ENCODE results near the gene LPCAT3.
"Not testable (repeated sequence)": the region's sequence is repeated elsewhere in the genome, so short reads cannot be mapped to it uniquely, and the experiment has no call there.

The LPCAT3 gene

DNA sequence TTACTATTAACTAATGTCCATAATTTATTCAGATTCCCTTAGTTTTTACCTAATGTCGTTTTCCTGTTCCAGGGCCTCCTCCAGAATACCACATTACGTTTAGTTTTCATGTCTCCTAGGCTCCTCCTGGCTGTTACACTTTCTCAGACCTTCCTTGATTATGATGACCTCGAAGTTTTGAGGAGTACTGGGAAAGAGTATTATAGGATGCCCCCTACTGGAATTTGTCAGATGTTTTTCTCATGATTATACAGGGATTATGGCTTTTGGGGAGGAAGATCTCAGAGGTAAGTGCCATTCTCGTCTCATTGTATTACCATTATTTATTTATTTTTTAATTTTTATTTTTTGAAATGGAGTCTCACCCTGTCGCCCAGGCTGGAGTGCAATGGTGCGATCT lies 24.6 kb upstream of the LPCAT3 start:
- Histone ChIP-seq H3K9me3 (ENCODE audit: control insufficient read depth, insufficient read depth, low read length) (no peaks in the 10 kb centered on the region), H3K27me3 (ENCODE audit: control insufficient read depth, low read length) (peaks cover 34% of the 10 kb centered on the region), H3K9me2 (replicated peaks; ENCODE audit: control insufficient read depth, low read length) (no peaks in the 10 kb centered on the region), H3K36me3 (ENCODE audit: control insufficient read depth, low read length) (no peaks in the 10 kb centered on the region), H4K20me1 (ENCODE audit: control insufficient read depth, insufficient read depth, low read depth, low read length) (no peaks in the 10 kb centered on the region; the same call in 1 of the 2 replicates), H3F3A (ENCODE audit: control insufficient read depth, insufficient read depth) (0 out of 2 replicates have a peak, but pooled peaks cover 4% of the 10 kb centered on the region), H3K4me2 (ENCODE audit: low read length) (no peak overlapping the region), H3K4me3 (ENCODE audit: low read length) (no peak overlapping the region), H3K27ac (ENCODE audit: low read depth, low read length) (no peak overlapping the region), H3K79me2 (ENCODE audit: control insufficient read depth, low read length) (no peaks in the 10 kb centered on the region), H3K4me1 (ENCODE audit: control insufficient read depth, low read length) (peaks cover 8% of the 10 kb centered on the region; the same call in 1 of the 2 replicates)
- TF ChIP-seq, protein P1, sequence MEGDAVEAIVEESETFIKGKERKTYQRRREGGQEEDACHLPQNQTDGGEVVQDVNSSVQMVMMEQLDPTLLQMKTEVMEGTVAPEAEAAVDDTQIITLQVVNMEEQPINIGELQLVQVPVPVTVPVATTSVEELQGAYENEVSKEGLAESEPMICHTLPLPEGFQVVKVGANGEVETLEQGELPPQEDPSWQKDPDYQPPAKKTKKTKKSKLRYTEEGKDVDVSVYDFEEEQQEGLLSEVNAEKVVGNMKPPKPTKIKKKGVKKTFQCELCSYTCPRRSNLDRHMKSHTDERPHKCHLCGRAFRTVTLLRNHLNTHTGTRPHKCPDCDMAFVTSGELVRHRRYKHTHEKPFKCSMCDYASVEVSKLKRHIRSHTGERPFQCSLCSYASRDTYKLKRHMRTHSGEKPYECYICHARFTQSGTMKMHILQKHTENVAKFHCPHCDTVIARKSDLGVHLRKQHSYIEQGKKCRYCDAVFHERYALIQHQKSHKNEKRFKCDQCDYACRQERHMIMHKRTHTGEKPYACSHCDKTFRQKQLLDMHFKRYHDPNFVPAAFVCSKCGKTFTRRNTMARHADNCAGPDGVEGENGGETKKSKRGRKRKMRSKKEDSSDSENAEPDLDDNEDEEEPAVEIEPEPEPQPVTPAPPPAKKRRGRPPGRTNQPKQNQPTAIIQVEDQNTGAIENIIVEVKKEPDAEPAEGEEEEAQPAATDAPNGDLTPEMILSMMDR (IDR thresholded peaks at IDR 0.05; ENCODE audit: low read depth, low read length, poor library complexity, severe bottlenecking): peak; percentile 52
- no peak for TF ChIP-seq EZH2phosphoT487 (IDR thresholded peaks at IDR 0.05; ENCODE audit: borderline replicate concordance, low read length)

DNA sequence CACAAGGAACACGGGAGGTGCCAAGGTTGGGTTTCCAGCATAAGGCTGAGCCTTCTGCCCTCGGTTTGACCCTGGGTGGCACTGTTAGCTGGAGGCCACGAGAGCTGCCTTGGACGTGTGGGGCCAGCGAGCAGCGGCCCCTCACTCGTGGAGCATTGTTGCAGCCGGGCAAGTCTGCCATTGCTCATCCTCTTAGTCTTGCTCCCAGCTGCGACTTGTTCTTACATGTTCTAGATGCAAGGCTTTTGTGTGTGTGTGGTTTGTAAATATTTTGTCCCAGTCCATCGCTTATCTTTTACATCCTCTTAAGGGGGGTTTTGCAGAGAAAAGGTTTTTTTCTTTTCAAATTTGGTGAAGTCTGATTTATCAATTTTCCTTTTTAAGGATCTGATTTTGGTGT lies 21.1 kb upstream of the LPCAT3 start:
- no peak overlapping the region for H3K4me3 ChIP-seq (ENCODE audit: low read length)
- no peak overlapping the region for H3K4me2 ChIP-seq (ENCODE audit: low read length)
- H3K9me2 ChIP-seq (replicated peaks; ENCODE audit: control insufficient read depth, low read length): no peaks in the 10 kb centered on the region
- H4K20me1 ChIP-seq (ENCODE audit: control insufficient read depth, insufficient read depth, low read depth, low read length): no peaks in the 10 kb centered on the region; the same call in 1 of the 2 replicates
- no peak overlapping the region for H3K27ac ChIP-seq (ENCODE audit: low read depth, low read length)
- H3K79me2 ChIP-seq (ENCODE audit: control insufficient read depth, low read length): no peaks in the 10 kb centered on the region
- H3K4me1 ChIP-seq (ENCODE audit: control insufficient read depth, low read length): 0 out of 2 replicates have a peak, but pooled peaks cover 2% of the 10 kb centered on the region
- TF ChIP-seq, protein P1 (IDR thresholded peaks at IDR 0.05; ENCODE audit: low read depth, low read length, poor library complexity, severe bottlenecking): no peak
- TF ChIP-seq EZH2phosphoT487 (IDR thresholded peaks at IDR 0.05; ENCODE audit: borderline replicate concordance, low read length): no peak
- peaks cover 21% of the 10 kb centered on the region for H3K27me3 ChIP-seq (ENCODE audit: control insufficient read depth, low read length)
- no peaks in the 10 kb centered on the region for H3K36me3 ChIP-seq (ENCODE audit: control insufficient read depth, low read length)
- H3F3A ChIP-seq (ENCODE audit: control insufficient read depth, insufficient read depth): no peaks in the 10 kb centered on the region
- no peaks in the 10 kb centered on the region for H3K9me3 ChIP-seq (ENCODE audit: control insufficient read depth, insufficient read depth, low read length)

DNA sequence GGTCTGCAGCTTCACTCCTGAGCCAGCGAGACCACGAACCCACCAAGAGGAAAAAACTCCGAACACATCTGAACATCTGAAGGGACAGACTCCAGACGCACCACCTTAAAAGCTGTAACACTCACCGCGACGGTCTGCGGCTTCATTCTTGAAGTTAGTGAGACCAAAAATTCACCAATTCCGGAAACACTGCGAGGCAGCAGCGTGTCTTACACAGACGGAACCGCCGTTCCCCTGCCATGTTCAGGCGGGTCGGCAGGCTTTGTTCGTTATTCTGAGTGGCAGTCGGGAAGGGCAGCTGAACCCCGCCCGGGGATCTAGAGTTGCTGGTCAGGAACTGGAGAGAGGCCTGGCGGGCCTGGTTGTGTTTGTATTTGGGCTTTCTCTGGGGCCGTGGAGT lies 20.3 kb upstream of the LPCAT3 start:
- TF ChIP-seq, protein P1 (IDR thresholded peaks at IDR 0.05; ENCODE audit: low read depth, low read length, poor library complexity, severe bottlenecking): no peak
- no peak for TF ChIP-seq EZH2phosphoT487 (IDR thresholded peaks at IDR 0.05; ENCODE audit: borderline replicate concordance, low read length)

DNA sequence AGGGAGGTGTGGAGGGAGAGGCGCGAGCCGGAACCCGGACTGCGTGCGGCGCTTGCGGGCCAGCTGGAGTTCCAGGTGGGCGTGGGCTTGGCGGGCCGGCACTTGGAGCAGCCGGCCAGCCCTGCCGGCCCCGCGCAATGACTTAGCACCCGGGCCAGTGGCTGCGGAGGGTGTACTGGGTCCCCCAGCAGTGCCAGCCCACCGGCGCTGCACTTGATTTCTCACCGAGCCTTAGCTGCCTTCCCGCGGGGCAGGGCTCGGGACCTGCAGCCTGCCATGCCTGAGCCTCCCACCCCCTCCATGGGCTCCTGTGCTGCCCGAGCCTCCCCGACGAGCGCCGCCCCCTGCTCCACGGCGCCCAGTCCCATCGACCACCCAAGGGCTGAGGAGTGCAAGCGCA lies 19.1 kb upstream of the LPCAT3 start:
- not testable (repeated sequence) for H3K4me3 ChIP-seq (ENCODE audit: low read length); H3K9me3 ChIP-seq (ENCODE audit: control insufficient read depth, insufficient read depth, low read length); H3K36me3 ChIP-seq (ENCODE audit: control insufficient read depth, low read length); H3F3A ChIP-seq (ENCODE audit: control insufficient read depth, insufficient read depth); H3K79me2 ChIP-seq (ENCODE audit: control insufficient read depth, low read length); H3K4me1 ChIP-seq (ENCODE audit: control insufficient read depth, low read length); H4K20me1 ChIP-seq (ENCODE audit: control insufficient read depth, insufficient read depth, low read depth, low read length); H3K4me2 ChIP-seq (ENCODE audit: low read length); H3K27ac ChIP-seq (ENCODE audit: low read depth, low read length); H3K9me2 ChIP-seq (replicated peaks; ENCODE audit: control insufficient read depth, low read length)
- H3K27me3 ChIP-seq (ENCODE audit: control insufficient read depth, low read length): peaks cover 17% of the 10 kb centered on the region

More for the DNA sequence above, 20.3 kb upstream of the LPCAT3 start:
- Histone ChIP-seq H3K36me3 (ENCODE audit: control insufficient read depth, low read length) (no peaks in the 10 kb centered on the region), H4K20me1 (ENCODE audit: control insufficient read depth, insufficient read depth, low read depth, low read length) (no peaks in the 10 kb centered on the region; the same call in 1 of the 2 replicates), H3K4me1 (ENCODE audit: control insufficient read depth, low read length) (0 out of 2 replicates have a peak, but pooled peaks cover 2% of the 10 kb centered on the region), H3K9me2 (replicated peaks; ENCODE audit: control insufficient read depth, low read length) (no peaks in the 10 kb centered on the region), H3K27ac (ENCODE audit: low read depth, low read length) (no peak overlapping the region), H3K4me3 (ENCODE audit: low read length) (no peak overlapping the region), H3K4me2 (ENCODE audit: low read length) (no peak overlapping the region), H3F3A (ENCODE audit: control insufficient read depth, insufficient read depth) (no peaks in the 10 kb centered on the region), H3K79me2 (ENCODE audit: control insufficient read depth, low read length) (no peaks in the 10 kb centered on the region), H3K9me3 (ENCODE audit: control insufficient read depth, insufficient read depth, low read length) (no peaks in the 10 kb centered on the region), H3K27me3 (ENCODE audit: control insufficient read depth, low read length) (peaks cover 19% of the 10 kb centered on the region)

All from DOHH2 (cell line).